K562 treated with DMSO at 1 percent for 12 hours (cell line): ENCODE data around the gene PDCD2L. TPM values are rescaled to one million over a fixed set of nuclear protein-coding genes. Genes with fewer than 3 reads are reported as not detected.

Experiments used
- total RNA-seq: library from RNA; unstranded; fragments of 300-600 nt; gene quantifications from 2 replicates; pipeline ENCODE4 v1.2.3, GENCODE V29; 2022; ENCODE audit not compliant: insufficient read depth

PDCD2L gene
- 18.2 and 25.2 TPM in 2 replicates for total RNA-seq

DNA sequence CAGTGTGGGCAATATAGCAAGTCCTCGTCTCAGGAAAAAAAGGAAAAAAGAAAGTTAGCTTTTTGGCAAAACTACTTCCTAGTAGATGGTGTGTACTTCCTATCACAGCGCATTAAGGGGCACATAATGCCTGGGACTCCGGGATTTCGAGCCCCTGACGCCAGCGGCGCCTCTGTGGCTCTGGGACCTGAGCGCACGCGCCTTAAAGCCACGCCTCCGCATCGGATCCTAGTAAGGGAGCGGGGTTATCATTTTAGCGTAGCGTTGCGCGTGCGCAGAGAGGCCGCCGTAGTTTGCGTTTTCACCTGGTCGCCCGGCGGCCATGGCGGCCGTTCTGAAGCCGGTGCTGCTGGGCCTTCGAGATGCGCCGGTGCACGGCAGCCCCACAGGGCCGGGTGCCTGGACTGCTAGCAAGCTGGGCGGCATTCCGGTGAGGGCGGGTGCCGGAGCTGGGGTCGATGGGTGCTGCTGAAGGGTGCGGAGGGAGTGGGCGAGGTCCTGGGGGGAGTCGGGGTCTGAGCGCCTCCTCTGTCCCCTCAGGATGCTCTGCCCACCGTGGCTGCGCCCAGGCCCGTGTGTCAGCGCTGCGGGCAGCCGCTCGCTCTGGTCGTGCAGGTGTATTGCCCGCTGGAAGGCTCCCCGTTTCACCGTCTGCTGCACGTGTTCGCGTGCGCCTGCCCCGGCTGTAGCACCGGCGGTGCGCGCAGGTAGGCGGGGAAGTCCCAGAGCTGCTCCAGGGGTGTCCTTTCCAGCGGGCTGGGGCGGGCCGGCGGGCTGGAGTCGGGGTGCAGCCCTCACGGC, at the start of gene PDCD2L:
TSS of gene PDCD2L (plus strand) at position 291 of the 801 bp plus-strand sequence. CDS start at position 323, 32 bp downstream.

GRCh38 chr19:34364830-34365462, 39.3 kb upstream of the PDCD2L start, which contains the start of gene GPI:
Gene GPI (plus strand): TSS chr19:34365196. CDS start chr19:34365267, 71 bp downstream.

Other genes with a start within 250 kb of the PDCD2L start
- 36.4 and 102 TPM in 2 replicates for gene LSM14A, start 231.9 kb upstream of the PDCD2L start, total RNA-seq
- gene GARRE1, start 149.8 kb upstream of the PDCD2L start, total RNA-seq: 5.9 and 19.6 TPM in 2 replicates
- 113 and 160 TPM in 2 replicates for gene GPI, start 39.2 kb upstream of the PDCD2L start, total RNA-seq
- gene UBA2, start 24.0 kb downstream of the PDCD2L start, total RNA-seq: 109 and 167 TPM in 2 replicates
- 0.10 and 1.4 TPM in 2 replicates for gene WTIP, start 77.4 kb downstream of the PDCD2L start, total RNA-seq